ENCODE results near the gene RFX7. TPM values are rescaled to one million over a fixed set of nuclear protein-coding genes. Genes with fewer than 3 reads are reported as not detected.

RFX7 gene
- total RNA-seq, 1 experiment from 2014 or later: 43.4 TPM

GRCh38 chr15:56045068-56045748 is 198.5 kb downstream of the RFX7 start:
- Histone ChIP-seq H3K4me2 (ENCODE audit: insufficient read depth, insufficient read length, low read length) (no peak overlapping the region), H3K9me3 (ENCODE audit: control insufficient read depth, low read depth, low read length) (no peaks in the 10 kb centered on the region), H2BK20ac (ENCODE audit: low read depth, low read length, poor library complexity, severe bottlenecking) (no peak overlapping the region), H4K91ac (ENCODE audit: insufficient read length, low read depth, low read length) (no peak overlapping the region), H3K27ac (ENCODE audit: insufficient read length, low read depth, low read length) (no peak overlapping the region), H3K79me1 (ENCODE audit: insufficient read depth, low read depth, low read length, poor library complexity, severe bottlenecking) (no peaks in the 10 kb centered on the region), H3K14ac (ENCODE audit: insufficient read depth, low read length) (no peak overlapping the region), H4K20me1 (ENCODE audit: control insufficient read depth, insufficient read depth, insufficient read length) (no peaks in the 10 kb centered on the region), H2AK5ac (ENCODE audit: insufficient read length, low read length) (no peak overlapping the region), H3K4me1 (ENCODE audit: insufficient read depth, low read length) (peaks cover 4% of the 10 kb centered on the region; the same call in 1 of the 2 replicates), H3K79me2 (ENCODE audit: insufficient read depth, low read length) (no peaks in the 10 kb centered on the region), H3K4ac (ENCODE audit: low read depth, low read length) (no peak overlapping the region), H4K5ac (ENCODE audit: insufficient read length, low read depth, low read length) (no peak overlapping the region), H2BK15ac (ENCODE audit: low read depth, low read length) (no peak overlapping the region), H3K23me2 (ENCODE audit: insufficient read length, low read depth, low read length, poor library complexity, severe bottlenecking) (no peaks in the 10 kb centered on the region), H3K27me3 (ENCODE audit: insufficient read depth, low read length) (no peaks in the 10 kb centered on the region), H2BK5ac (ENCODE audit: insufficient read length, low read length) (no peak overlapping the region), H3T11ph (ENCODE audit: low read length) (no peak overlapping the region), H3K18ac (ENCODE audit: insufficient read length, low read depth, low read length) (no peak overlapping the region), H3K9ac (ENCODE audit: extremely low read depth, insufficient read length, low read length) (no peak overlapping the region), H4K8ac (replicated peaks; ENCODE audit: insufficient read length, low read depth, low read length) (no peak overlapping the region), H2BK12ac (ENCODE audit: insufficient read length, low read depth, low read length) (no peak overlapping the region), H3K56ac (ENCODE audit: insufficient read length, low read depth, low read length) (no peak overlapping the region), H3K23ac (ENCODE audit: insufficient read length, low read depth, low read length) (no peak overlapping the region), H2AFZ (ENCODE audit: low read length) (no peak overlapping the region), H2BK120ac (ENCODE audit: low read depth, low read length, poor library complexity, severe bottlenecking) (no peak overlapping the region)
- no peaks in the 10 kb centered on the region for H3K36me3 Mint-ChIP-seq (ENCODE audit: insufficient read depth in 1 of 3, low read depth in 3 of 3)
- no peak for TF ChIP-seq CTCF (conservative IDR thresholded peaks at IDR 0.05)
- DNase-seq: no peak
- no peak overlapping the region for H3K27ac Mint-ChIP-seq
- WGBS (ENCODE audit: extremely low coverage, insufficient read length, low lambda C conversion rate): no CpG with 5 or more reads among the region's 3 CpGs
- peaks cover 17 to 21% of the 10 kb centered on the region in 2 experiments for H3K4me1 Mint-ChIP-seq
- H3K4me3 Mint-ChIP-seq: no peak overlapping the region
- no peaks in the 10 kb centered on the region for H3K9me3 Mint-ChIP-seq
- no peaks in the 10 kb centered on the region; the same call in 1 of the 2 replicates for H3K27me3 Mint-ChIP-seq (ENCODE audit: low read depth)

All from H9 (cell line).